HG03439 (cell line): Measurements from ENCODE around the gene SIRT4.
A peak's percentile ranks its signal among the peaks of the same experiment; 100 is the strongest.

Experiments
- ATAC-seq: cut with Tn5 transposase; IDR thresholded peaks from one replicate; pipeline ENCODE4 v1.9.1; 2021; ENCODE audit warnings: mild to moderate bottlenecking, moderate library complexity; ENCODE audit not compliant: unreplicated experiment

Gene SIRT4

DNA sequence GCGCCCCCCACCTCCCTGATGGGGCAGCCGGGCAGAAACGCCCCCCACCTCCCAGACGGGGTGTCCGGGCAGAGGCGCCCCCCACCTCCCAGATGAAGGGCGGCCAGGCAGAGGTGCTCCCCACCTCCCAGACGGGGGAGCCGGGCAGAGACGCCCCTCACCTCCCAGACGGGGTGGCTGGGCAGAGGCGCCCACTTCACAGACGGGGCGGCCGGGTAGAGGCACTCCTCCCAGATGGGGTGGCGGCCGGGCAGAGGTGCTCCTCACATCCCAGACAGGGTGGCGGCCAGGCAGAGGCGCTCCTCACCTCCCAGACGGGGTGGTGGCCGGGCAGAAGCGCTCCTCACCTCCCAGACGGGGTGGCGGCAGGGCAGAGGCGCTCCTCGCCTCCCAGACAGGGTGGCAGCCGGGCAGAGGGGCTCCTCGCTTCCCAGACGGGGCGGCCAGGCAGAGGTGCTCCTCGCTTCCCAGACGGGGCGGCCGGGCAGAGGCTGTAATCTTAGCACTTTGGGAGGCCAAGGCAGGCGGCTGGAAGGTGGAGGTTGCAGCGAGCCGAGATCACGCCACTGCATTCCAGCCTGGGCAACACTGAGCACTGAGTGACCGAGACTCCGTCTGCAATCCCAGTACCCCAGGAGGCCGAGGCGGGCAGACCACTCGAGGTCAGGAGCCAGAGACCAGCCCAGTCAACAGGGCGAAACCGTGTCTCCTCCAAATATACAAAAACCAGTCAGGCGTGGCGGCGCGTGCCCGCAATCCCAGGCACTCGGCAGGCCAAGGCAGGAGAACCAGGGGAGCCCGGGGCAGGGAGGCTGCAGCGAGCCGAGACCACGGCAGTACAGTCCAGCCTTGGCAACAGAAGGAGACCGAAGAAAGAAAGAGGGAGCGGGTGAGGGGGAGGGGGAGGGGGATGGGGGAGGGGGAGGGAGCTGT lies 23.7 kb upstream of the SIRT4 start:
- no peak for ATAC-seq

DNA sequence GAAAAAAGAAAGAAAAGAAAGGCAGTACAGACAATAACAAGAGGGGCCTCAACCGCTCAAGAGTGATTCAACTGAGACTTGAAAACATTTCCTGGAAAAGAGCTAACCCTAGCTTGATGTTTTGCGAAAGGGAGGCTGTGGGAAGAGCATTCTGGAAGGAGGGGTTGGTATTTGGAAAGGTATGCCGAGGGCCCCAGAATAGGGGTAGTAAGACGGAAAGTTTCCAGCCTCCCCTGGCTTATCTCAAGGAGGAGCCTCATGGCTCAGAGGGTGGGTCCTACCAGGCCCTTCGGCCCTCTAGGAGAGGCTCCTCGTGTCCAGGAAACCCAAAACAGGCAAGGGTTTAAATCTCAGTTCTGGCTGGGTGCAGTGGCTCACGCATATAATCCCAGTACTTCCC lies 18.8 kb upstream of the SIRT4 start:
- ATAC-seq = no peak

DNA sequence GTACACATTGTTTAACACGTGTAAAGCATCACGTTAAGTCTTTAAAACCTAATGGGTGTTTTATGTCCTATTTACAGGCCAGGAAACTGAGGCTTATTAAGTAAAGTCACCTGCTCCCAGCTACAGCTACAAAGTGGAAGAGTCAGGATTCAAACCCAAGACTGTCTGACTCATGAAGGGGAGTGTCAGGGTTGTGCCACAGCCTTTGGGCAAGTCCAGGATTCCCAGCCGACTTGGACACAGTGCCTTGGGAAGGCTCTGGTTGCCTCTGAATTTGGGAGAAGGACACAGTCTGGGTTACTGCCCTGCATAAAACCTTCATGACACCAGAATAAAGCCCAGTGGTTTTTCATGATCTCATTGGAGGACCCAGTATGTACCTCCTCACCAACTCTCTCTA lies 17.7 kb upstream of the SIRT4 start:
- ATAC-seq = no peak

DNA sequence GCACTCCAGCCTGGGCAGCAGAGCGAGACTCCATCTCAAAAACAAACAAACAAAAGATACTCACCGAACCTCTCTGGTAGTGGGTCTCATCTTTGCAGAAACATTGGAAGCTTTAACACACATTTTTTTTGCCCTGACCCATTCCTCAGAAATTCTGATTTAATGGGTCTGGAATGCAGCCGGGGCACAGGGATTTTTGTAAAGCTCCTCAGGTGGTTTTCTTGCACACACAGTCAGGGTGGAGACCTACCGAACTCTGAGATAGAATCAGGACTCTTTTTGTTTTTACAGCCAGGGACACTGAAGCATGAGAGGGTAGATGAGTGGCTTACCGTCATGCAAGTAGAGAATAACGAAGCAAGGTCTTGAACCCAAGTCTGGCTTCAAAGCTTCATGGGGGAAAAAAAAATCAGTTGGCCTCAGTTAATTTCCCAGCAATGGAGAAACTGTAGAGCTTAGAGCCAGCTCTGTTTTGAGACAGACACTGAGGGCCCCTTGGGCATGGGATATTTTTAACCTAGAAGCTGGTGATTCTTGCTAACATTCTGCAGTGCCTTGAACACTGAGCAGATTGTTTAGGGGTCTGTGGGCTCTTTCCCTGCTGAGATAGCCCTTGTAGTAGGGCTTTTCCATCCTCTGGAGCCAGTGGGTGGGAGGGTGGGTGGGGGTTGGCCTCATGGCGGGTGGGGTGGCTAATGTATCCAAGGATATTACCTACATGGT lies 15.2 kb upstream of the SIRT4 start:
- ATAC-seq = no peak

DNA sequence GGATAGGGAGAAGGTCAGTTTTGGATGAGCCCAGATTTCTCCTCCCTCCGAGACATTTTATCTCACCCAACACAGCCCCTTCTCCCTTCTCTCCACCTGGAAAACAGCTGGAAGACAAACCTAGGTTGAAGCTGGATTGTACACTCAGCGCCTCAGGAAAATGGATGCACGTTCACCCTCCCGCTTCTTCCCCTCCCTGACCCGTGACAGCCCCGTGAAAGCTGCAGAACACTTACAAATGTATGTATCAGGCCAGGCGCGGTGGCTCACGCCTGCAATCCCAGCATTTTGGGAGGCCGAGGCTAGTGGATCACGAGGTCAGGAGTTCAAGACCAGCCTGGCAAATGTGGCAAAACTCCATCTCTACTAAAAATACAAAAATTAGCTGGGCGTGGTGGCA lies 14.6 kb upstream of the SIRT4 start:
- no peak for ATAC-seq

DNA sequence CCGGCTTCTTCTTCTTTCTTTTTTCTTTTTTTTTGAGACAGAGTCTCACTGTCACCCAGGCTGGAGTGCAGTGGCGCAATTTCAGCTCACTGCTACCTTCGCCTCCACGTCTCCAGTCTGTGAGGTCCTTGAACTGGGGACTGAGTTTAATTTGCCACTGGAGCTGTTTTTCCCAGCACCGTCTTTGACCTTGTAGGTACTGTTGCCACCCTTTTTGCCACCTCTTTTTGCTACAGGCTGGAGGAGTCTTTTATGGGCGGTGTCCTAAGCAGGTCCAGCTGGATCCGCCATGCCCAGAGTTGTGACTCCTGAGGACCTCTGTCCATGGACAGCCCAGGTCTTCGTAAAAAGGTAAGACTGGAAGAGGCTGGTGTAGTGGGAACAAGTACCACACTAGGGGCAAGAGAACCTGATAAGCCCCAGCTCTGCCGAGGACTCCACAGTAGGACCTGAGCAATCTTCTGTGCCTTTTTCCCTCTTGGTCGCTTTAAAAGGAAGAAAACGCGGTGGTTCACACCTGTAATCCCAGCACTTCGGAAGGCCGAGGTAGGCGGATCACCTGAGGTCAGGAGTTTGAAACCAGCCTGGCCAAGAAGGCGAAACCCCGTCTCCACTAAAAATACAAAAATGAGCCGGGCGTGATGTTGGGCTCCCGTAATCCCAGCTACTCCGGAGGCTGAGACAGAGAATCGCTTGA lies 11.4 kb upstream of the SIRT4 start:
- no peak for ATAC-seq

DNA sequence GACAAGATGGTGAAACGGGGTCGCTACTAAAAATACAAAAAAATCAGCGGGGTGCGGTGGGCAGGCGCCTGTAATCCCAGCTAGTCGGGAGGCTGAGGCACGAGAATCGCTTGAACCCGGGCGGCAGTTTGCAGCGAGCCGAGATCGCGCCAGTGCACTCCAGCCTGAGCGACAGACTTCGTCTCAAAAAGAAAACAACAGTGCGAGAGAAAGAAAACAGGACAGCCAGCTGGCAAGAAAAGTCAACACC lies 9.8 kb upstream of the SIRT4 start:
- ATAC-seq = peak; percentile 6

DNA sequence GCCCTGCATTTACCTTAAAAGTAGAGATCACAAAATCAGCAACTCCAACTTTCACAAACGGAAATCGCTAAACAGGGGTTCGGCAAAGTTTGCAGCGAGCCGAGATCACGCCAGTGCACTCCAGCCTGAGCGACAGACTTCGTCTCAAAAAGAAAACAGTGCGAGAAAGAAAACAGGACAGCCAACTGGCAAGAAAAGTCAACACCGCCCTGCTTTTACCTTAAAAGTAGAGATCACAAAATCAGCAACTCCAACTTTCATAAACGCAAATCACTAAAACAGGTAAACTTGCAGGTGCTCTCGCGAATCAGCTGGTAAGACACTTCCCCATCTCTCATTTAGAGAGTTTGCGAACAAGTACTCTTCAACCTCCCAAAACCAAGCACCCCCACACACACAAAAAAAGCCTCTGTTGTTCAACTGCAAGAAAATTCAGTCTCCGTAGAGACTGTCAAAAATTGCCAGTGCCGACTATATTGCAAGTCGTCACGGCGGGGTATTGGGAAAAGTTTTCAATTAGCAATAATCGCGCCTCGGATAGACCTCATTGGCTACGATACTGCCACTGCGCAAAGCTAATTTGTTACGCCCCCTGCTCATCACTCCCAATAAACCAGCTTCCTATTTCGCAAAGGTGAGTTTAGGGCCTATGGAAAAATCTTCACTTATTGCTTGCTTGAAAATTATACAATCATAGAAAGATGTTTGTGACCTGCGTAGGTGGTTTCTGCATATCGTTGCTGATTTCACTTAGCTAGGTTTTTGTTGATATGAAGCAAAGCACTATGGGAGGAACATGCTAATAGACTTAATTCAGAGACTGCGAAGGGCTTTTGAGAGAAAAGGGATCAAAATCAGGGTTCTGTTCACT lies 9.2 kb upstream of the SIRT4 start, which contains the start of gene RNU4-1:
RNU4-1 (minus strand) TSS at position 577 of the 871 bp plus-strand sequence.
- ATAC-seq = peak; percentile 44

DNA sequence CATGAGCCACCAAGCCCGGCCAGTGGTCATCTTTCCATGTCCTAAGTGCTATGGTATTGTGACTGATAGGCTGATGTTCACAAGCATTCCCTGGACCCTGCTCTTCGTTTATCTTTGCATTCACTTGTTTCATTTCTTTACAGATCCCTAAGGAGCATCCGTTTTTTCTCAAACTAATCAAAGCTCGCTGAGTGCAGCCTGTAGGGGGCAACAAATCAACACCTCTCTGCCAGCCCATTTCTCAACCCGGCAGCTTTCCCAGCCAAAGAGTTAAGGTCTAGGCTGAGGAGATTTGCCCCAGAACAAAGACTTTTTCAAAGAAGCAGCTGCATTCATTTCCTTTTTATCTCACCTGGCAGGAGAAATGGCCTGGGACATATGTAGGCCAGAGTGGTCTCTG lies 12.1 kb downstream of the SIRT4 start:
- ATAC-seq = no peak

DNA sequence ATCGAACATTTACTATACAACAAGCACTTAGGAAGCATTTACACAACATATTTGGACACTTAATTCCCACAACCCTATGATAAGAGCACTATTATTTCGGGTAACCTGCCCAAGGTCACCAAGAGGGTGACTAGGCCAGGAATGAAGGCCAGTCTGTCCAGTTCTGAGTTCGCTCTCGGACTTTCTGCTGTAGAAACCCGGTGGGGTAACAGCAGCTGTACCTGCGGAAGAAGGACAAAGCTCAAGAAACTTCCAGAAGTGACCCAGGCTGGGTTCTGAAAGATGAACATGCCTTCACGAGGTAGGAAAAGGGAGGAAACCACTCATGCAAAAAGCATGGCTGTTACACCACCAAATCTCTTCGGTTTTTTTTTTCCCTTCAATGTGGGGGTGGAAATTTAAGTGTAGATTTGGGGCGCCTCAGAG lies 14.7 kb downstream of the SIRT4 start:
- ATAC-seq = no peak

DNA sequence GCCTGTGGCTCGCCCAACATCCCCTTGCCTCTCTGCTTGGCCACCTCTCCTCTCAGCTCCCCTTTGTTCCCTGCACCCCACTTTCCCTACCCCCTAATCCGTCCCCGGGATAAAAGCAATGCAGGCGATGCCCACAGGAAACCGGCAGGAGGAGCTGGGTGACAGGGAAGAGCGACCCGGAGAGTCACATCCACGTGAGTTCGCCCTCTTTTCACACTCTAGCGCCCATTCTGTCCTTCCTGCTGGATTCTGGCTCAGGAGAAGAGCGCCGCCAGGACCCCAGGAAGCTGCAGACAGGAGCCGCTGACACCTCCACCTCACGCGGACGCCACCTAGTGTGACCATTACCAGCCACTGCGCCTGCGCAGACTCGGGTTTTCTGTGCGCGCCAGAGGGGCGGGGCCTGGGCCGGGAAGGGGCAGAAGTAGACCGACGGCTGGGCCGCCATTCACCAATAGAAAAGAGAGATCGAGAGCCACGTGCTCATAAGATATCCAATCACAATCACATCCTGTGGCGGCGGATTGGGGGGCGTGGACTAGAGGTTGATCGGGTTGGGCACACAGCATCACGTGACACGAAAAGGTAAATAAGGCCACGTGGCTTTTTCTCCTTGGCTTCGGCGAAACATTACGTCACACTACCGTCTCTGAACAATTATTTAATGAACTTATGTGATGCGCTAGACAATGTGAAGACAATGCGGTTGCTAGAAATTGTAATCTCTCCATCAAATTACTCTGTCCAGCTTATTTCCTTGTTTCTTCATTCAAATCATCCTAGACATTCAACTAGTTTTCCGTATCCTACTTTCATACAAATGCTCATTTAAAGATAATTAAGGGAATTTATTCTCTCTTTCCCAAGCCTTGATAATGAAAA lies 15.3 kb downstream of the SIRT4 start:
- ATAC-seq = peak; percentile 99

DNA sequence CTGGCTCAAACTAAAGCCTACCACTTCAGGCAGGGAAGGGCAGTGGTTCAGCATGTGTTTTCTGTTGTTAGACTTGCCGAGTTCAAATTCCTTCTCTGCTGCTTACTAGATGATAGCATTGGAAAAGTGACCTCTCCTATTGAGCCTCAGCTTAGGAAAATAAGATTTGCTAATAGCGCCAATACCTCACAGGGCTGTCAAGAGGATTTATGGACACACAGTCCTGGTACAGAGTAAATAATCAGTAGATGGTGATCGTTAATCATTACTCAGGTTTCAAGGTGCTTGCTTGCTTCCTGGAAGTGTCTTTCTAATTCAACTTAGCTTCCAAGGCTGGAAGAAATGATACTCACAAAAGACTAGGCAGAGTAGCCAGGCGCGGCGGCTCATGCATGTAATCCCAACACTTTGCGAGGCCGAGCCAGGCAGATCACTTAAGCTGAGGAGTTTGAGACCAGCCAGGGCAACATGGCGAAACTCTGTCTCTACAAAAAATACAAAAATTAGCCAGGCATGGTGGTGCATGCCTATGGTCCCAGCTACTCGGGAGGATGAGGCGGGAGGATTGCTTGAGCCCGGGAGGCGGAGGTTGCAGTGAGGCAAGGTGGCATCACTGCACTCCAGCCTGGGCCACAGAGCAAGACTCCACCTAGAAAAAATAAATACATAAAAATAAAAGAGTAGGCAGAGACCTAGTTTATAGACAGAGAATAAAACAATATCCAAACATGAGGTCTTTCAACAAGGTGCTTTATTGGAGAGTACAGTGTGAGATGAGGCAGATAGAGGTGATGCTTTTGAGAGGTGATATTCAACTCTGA lies 19.5 kb downstream of the SIRT4 start:
- ATAC-seq = no peak

DNA sequence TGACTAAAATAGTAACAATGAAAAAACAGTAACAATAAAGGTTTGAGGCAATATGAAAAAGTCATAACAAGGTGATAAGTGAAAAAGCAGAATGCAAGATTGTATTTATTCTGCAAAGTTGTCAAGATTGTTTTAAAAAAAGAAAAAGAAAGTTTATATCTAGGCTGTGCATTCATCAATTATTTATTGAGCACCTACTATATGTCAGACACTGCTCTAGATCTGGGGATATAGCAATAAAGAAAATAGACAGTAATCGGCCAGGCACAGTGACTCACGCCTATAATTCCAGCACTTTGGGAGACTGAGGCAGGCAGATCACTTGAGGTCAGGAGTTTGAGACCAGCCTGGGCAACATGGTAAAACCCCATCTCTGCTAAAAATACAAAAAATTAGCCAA lies 21.7 kb downstream of the SIRT4 start:
- ATAC-seq = no peak

DNA sequence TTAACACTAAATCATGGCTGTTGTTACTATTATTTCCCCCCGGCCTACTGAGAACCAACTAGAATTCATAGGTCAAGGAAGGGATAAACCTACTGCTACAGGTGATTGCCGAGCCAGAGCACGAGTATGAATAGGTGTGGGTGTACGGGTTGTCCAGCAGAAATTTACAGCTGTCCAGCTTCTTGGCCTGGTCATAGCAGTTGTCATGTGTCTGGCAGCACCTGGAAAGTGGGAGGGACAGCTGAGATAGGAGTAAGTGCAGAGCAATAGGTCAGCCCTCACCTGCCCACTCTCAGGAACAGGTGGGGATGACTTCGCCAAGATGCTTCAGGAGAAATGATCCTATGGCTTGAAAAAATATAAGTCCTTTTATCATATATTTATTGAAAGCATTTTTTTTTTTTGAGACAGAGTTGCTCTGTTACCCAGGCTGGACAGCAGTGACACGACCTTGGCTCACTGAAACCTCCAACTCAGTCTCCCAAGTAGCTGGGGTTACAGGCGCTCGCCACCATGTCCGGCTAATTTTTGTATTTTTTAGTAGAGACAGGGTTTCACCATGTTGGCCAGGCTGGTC lies 22.8 kb downstream of the SIRT4 start:
- ATAC-seq = no peak

DNA sequence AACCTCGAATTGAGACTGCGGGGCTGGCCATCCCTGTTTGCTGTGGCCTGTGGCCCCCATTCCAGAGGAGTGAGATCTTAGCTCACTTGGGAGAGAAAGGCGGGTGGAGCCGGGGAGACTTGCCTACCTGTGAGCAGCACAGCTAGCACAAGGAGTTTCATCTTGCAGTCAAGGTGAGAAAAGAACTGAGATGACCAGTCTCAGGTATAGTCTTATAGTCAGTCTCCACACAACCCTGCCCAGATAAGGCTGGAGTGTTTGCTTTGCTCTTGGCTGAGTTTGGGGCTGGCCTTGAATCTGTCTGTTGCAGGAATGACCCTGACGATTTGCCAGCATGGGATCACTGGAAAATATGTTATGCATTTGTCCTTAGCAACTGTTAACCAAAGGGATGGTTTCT lies 25.5 kb downstream of the SIRT4 start, which contains the start of gene PLA2G1B:
PLA2G1B (minus strand) TSS at position 187 of the 400 bp plus-strand sequence; CDS start at position 161, 26 bp downstream.
- no peak for ATAC-seq

DNA sequence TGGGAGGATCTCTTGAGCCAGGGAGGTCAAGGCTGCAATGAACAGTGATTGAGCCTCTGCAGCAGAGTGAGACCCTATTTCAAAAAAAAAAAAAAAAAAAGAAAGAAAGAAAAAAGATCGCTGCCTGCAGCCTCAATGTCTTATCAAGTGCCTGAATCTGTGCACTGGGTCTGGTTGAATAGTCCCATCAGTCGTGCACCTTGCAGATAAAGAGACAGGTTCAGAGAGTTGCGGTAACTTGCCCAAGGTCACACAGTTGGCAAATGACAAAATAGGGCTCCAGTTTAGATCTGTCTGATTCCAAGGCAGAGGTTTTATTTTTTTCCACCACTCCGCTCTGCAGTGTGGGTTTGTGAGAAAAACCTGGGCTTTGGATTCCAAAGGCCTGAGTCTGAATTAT lies 26.1 kb downstream of the SIRT4 start:
- no peak for ATAC-seq

DNA sequence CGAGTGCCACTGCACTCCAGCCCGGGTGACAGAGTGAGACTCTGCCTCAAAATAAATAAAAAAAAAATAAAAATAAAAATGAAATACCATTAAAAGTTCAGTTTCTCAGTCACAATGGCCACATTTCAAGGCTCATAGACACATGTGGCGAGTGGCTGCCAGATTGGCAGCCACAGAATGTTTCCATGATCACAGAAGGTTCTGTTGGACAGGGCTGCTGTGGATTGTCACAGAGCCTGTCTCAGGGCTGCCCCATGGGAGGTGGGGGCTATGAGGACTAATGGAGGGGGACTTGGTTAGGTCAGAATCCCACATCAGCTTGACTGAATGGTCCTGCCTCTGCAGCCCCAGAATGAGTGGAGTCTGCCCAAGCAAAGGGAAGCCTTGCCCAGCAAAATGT lies 29.3 kb downstream of the SIRT4 start:
- no peak for ATAC-seq

DNA sequence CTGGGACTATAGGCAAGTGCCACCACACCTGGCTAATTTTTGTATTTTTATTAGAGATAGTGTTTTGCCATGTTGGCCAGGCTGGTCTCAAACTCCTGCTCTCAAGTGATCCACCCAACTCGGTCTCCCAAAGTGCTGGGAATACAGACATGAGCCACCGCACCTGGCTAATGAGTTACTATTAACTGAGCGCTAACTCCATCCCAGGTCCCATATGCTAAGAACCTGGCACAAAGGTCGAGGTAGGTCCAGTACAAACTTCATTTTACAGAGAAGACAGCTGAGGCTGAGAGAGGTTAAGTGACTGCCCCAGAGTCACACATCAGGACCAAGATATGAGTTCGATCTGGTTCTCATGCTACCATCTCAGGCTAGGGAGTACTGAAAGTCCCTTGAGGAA lies 29.9 kb downstream of the SIRT4 start:
- no peak for ATAC-seq

DNA sequence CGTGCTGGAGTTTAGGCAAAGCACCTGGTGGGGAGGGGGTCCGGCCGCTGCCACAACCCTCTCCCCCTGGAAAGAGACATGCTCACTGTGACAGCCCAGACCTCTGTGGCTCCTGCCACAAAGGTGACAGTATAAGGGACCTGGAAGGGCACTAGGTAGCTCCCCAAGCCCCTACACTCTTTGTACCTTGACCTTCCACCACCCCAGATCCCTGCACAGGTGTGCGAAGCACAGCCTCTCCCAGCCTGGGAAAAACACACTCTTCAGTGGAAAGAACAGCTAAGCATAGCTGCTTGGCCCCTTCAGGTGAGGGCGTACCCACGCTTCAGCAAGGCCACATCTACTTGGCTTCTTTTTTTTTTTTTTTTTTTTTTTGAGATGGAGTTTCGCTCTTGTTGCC lies 30.4 kb downstream of the SIRT4 start:
- ATAC-seq = no peak
